Measurements from ENCODE around the gene DNAJB5.
"Not testable (repeated sequence)": the region's sequence is repeated elsewhere in the genome, so short reads cannot be mapped to it uniquely, and the experiment has no call there.

DNAJB5 gene

DNA sequence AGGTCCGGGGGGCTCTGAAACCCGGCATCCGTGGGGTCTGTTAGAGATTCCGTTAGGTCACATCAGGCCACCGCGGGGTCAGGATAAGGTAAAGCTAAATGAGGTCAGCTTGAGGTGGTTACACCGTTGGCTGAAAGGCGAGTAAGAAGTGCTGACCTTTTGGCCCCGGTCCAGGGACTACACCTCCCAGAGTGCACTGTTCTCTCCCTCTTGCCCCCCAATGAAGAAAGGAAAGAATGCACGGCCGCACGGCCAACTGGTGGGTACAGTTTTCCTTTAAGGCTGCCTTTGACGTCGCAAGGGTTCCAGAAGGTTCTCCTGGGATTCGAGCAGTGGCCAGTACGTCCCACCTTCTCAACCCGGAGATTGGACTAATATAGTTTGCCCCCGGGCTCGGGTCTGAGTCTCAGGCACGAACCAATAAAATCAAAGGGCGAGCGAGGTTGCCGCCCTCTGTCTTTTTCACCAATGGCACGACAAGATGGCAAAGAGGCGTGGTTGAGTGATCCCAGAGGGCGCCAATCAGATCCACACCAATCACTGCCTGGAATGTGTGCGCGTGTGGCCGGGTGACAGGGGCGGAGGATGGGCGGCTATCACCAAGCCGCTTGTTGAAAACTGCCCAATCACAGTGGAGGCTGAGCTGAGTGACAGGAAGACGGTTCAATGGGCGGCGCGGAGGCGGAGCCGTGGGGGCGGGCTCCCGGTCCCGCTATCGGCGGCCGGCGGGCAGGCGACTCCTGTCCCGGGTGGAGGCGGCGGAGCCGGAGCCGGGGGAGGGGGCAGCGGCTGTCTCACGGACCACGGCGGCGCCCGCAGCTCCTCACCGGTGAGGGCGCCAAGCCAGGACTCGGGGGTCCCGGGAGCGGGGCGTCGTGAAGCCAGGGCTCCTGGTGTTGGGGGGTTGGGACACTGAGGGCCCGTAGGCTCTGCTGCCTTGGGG is at the start of gene DNAJB5:
DNAJB5 (plus strand) TSS at position 743 of the 943 bp plus-strand sequence. CDS start 886 bp downstream, outside the sequence.
- peak; percentile 98 for DNase-seq

DNA sequence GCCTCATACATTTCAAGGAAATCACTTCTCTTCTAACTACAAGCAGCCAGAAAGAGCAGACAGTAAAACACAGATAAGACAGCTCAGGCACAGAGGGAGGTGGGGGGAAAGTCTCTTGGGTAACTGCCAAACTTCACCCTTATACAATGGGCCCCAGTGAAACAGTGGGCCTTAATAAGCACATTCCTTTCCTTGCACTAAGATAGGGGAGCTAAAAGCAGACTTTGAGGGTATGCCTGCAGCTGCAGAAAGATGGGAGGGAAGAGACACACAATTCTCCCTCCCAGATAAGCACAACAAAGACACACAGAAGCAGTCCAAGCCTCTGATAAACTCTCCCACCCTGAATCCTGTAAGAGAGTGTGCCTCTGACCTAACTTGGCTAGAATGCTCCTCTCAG is 49.6 kb upstream of the DNAJB5 start:
- DNase-seq, result not testable (repeated sequence)

DNA sequence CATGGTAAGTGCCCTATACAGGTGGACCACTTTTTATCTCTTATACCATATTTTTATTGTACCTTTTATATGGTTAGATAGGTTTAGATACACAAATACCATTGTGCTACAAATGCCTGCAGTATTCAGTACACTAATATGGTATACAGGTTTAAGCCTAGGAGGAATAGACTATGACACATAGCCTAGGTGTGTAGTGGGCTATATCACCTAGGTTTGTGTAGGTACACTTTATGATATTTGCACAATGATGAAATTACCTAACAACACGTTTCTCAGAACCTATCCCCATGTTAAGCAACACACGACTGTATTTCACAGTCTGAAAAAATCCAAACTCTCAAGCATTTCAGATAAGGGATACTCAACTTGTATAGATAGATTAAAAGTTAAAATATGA is 41.1 kb upstream of the DNAJB5 start:
- no peak for DNase-seq

DNA sequence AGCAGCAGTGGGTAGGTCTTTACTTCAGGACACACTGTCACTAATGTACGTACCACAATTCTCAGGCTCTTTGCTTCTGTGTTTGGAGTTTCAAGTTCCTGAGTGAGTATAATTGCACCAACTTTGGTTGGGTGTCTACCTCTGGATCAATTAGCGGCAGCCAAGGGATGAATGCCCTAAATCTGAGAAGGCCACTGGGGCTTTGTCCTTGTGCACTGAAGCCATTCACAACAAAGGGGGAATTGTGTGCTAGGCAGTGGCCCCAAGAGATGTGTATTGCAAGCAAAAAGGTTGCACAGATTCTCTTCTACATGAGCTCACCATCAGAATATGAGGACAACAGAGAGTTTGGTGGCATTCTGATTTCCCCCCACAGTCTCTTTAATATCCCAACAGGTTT is 35.3 kb upstream of the DNAJB5 start:
- no peak for DNase-seq

DNA sequence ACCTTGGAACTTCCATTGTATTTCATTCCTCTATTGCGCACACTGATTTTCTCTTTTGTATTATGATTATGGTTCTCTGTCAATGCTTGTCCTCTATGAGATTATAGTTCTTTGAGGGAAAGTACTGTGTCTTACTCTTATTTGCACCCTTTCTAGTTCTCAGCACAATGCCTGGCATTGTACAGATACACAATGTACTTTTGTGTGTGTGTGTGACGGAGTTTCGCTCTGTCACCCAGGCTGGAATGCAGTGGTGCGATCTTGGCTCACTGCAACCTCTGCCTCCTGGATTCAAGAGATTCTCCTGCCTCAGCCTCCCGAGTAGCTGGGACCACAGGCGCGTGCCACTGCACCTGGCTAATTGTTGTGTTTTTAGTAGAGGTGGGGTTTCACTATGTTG is 33.5 kb upstream of the DNAJB5 start:
- DNase-seq, result not testable (repeated sequence)

DNA sequence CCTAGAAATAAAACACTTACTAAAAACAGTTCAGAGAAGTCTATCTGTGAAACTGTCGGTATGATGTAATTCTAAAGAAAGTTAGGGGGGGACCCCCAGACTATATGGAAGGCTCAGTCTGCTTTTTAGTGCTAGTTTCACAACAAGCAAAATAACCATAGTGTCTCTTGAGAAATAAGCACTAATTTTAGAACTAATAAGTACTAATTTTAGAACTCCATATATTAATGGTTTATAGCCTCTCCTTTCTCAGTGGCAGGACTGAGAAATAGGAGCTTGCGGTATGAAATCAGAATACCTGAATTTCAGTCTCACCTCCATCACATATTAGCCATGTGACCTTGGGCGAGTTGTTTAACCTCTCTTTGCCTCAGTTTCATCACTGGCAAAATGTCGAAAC is 32.9 kb upstream of the DNAJB5 start:
- DNase-seq, result no peak

DNA sequence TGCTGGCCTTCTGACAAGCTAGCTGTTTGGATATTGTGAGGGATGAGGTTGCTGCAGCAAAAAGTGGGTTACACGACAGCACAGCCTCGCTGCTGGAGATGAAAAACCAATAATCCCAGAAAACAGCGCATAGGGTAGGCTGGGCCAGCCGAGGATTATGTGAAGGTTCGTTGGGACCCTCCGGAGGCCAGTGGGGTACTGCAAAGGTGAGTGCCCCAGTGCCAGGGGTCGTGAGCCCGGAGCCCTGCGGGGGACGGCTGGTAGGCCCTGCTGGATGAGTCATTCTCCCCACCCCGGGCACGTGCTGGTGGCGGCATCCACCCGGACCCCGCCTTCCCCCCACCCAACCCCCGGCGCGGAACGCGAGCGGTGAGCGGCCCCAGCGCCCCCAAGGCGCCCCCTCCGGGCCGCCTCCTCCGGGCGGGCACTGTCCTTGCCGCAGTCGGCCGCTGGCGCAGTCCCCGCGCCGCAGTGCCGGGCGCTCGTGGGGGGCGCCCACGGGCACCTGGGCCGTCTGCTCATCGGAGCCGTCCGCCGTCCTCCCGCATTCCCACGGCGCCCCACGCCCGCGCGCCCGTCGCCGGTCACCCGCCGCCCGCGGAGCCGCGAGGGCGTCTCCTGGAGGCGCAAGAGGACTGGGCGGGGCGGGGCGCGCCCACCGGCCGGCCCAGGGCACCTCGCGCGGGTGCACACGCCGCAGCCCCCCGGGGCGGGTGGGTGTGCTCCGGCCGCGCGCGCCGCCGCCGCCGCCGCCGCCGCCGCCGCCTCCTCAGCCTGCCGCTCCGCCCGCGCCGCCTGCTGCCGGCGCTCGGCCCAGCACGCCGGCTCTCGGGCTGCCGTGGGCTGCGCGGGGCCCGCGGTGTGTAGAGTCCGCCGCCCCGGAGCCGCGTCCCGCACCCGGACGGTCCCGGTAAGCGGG is 31.8 kb upstream of the DNAJB5 start, which contains the start of gene PHF24:
PHF24 (plus strand) TSS at position 794 of the 919 bp plus-strand sequence. CDS start 13,014 bp downstream, outside the sequence.
- no peak for DNase-seq

DNA sequence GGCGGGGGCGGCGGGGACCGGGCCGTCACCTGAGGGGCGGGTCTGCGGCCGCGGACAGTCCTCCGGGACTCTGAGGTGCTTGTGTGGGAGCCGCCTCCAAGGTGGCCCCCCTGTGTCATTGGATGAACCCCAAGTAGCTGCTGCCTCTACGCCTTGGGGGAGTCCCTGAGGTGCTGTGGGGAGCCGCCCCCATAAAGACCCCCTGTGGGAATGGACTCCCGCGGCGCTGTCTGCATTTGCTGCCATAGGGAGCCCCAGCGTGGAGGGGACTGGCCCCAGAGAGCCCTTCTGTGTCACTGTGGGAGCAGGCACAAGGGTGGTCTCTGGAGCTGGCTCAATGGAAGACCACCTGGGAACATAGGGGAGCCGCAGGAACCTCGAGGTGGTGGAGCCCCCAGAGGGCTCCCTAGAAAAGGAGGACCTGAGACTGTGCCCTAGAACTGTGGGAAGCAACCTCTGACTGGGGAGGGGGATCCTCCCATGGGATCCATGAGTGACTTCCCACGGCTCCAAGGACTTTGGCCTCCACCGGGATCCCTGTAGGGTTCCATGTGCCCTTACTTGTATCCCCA is 31.0 kb upstream of the DNAJB5 start:
- no peak for DNase-seq

DNA sequence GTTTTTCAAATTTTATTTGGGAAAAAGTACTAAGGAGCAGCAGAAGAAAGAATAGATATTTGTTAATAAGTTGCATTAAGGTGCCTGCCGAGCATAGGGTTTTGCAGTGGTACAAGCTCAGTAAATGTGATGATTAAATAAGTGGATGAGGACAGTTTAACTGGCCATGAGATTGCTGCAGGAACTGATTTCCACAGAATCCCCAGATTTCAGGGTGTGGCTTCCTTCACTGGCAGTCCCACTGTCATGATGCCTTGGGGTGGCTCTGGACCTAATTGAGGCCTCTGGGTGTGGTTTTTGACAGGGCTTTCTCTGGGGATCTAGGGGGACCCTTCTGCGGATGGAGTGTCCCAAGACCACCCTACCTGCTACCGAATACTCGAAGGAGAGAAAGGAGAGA is 30.1 kb upstream of the DNAJB5 start:
- no peak for DNase-seq

DNA sequence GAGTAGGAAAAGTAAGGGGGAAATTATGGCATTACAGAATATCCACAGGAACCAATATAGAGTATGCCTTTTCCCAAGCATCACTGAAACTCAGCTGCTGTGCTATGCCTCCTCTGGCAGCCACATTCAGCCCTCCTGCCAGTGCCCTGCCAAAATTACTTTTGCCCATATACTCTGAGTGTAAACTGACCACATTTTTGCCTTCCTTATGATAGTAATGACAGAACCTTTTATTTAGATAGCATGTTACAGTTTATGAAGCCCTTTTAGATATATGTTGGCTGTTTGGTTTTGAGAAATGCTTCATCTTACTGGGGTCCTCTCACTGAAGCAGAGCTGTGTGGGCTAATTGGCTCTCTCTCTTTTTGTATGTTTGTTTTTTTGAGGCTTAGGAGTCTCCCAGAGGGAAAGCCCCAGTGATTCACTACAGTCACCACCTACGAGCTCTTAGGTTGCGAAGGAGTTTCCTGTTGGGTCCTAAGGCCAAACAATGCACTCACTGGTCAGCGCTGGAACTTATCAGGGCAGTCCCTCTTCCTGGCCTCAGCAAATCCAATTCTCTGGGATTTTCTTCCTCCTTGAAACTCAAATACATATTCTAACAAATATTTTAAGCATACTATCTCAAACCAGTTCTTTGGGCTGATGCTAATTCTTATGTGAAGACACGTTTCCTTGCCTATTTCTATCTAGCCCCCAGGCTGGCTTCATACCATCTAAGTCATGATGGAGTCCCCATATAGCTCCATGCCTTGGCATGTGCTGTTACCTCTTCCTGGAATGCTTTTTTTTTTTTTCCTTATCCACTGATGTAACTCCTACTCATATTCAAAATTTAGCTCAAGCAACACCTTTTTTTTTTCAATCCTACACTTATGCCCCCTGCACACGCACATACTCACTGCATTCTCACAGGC is 27.7 kb upstream of the DNAJB5 start:
- peak; percentile 48 for DNase-seq

DNA sequence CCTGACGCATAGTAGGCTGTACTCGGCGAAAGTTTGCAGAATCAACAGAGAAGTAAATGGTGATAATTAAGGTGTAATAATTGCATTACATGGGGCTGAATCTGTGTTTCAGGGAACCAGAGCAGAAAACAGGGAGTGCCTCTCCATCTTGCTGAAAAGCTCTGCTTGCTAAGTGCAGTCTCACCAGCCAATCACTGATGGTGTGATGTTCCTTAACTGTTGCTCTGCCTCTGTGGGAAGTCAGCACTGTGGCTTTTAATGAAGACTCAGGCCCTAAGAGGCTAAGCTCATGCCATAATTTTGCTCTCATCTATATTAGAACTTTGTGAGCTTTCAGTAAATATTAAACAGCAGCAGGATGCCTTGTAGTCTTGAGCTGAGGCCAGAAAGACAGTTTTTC is 27.0 kb upstream of the DNAJB5 start:
- no peak for DNase-seq

DNA sequence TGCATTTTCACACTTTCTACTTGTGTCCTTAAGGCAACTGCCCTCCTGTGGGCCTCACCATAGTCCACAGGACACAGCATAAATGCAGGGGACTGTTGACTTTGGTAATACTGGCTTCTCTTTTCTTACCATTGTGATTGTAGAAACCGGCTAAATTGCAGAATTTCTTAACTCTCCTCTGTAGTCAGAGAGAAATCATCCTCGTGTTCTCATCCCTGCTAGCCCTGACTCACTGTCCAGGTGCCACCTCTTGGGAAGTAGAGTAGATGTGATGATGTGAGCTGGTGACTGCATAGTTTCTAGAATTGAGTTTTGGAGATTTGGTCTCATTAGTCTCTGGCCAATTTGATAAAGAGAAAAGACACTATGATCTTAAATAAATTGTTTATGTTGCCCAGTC is 26.0 kb upstream of the DNAJB5 start:
- DNase-seq, result no peak

DNA sequence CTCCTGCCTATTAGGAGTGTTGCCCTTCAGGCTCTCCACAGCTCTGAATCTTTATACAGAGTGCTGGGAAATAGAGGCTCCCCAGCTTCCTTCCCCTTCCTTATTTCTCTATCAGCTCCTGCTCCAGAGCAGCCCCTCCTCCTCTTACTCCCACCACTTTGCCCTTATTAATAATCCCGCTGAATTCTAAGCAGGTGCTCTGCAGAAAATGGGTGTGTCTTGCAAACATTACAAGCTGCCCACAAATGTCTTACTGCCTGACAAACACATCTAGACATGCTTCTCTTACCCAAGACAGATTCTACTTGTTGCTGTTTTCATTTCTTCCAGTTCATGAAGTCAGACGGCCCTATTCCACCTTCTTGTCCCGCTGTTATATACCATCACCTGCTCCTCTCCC is 25.1 kb upstream of the DNAJB5 start:
- DNase-seq, result no peak

DNA sequence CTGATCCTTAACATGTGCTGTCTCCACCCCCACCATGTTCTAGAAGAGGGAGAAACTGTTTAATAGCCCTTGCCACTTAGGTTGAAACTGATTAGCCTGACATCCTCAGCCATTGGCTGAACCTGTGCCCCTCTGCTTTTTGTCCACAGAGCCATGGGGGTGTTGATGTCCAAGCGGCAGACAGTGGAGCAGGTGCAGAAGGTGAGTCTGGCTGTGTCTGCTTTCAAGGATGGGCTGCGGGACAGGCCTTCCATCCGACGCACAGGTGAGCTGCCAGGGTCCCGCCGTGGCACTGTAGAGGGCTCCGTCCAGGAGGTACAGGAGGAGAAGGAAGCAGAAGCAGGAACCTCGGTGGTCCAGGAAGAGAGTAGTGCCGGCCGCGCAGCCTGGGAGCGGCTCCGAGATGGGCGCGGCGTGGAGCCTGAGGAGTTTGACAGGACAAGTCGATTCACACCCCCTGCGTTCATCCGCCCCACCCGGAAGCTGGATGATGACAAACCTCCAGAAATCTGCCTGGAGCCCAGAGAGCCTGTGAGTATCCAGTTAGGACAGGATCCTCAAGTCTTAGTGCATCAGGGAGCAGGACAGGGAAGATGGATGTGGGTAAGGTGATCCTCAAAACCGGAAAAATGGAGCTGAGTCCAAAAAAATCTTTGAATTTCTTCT is 18.3 kb upstream of the DNAJB5 start:
- no peak for DNase-seq

DNA sequence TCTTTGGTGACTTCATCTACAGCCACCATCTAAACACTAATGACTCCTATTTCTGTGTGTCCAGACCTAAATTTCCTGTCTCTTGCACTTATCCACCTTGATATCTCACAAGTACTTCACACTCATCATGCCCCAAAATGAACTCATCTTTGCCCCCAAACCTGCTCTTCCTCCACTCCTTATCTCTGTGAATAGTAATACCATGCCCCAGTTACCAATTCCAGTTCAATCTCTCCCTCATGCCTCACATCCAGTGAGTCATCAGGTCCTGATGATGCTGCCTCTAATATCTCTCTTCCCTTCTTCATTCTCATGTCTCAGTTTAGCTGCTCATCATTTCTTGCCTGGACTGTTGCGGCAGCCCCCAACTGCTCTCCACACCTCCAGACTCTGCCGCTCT is 14.9 kb upstream of the DNAJB5 start:
- no peak for DNase-seq

DNA sequence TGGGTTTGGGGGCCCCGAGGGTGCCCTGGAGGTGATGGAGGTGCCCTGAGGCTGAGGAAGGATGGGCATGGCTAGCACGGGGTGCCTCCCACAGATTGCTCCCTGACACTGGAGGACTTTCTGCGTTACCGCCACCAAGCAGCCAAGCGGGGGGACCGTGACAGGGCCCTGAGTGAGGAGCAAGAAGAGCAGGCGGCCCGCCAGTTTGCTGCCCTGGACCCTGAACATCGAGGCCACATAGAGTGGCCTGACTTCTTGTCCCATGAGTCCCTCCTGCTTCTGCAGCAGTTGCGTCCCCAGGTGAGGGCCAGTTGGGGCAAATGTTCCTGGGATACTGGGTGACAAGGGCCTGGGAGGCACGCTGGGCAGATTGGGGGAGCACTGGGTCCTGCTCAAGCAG is 13.1 kb upstream of the DNAJB5 start:
- no peak for DNase-seq

DNA sequence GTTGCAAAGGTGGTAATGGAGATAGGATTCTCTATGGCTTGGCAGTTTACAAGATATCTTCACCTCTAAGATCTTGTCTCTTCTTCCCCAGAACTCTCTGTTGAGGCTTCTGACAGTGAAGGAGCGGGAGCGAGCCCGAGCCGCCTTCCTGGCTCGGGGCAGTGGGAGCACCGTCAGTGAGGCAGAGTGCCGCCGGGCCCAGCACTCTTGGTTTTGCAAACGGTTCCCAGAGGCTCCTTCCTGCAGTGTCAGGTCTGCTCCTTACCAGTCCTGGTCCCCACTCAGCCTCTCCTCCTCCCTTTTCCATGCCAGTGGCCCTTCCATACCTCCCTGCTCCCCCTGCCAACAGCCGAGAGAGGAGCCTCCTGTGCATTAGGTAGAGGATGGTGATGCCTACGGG is 12.6 kb upstream of the DNAJB5 start:
- DNase-seq, result no peak

DNA sequence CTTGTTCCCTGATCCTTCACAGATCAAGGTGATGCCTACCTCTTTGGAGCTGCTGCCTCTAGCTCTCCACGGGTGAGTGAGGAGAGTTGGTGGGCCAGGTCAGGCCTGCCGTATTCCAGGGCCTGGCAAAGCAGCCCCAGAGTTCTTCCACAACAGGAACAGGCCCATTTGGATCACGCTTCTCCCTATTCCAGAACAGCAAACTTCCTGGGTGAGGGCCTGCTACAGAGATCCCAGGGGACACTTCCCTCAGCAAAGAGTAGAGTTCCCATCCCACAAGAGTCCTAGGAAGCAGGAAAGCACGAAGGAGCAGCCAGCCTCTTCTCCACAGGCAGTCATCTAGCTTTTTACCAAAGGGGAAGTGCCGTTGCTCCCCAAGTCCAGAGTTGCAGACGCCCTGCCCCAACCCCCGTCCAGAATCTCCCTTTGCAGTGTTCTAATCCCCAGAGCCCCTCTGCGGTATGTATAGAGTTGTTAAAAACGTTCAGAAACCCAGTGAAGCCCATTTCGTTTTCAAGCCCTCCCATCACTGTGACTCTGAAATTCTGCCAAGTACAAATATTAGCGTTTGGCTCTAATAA is 9.3 kb upstream of the DNAJB5 start:
- DNase-seq, result no peak

DNA sequence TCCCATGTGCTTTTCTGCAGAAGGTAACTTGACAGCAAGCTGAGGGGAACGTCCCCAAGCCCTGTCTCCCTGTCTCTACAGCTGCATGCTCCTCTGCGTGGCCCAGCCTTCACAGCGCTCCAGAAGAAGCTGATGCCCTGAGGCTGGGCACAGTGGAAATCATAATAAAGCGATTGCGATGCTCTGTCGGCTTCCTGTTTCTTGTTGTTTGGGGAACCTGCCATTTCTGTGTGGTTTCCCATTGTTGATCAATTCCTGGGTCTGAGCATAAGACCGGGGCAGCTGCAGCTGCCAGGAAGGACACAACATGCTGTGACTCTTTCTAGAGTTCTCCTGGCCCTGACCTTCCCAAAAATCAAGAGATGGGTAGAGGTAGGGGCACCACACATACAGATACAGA is 7.2 kb upstream of the DNAJB5 start:
- DNase-seq, result no peak

DNA sequence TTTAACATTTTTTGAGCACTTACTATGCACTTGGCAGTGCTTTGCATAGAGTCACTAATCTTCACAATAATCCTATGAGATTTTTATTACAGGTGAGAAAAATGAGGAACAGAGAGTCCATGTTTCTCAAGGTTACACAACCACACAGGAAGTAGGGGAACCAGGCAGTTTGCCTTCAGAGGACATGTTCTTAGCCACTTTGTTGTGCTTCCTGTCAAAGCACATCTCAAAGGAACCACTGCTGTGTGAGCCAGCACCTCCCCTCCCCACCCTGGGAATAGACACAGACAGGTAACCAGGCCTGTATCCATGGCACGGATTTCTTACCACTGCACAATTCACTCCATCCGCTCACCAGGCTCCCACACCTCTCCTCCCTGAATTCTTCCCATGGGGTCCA is 6.3 kb upstream of the DNAJB5 start:
- no peak for DNase-seq

DNA sequence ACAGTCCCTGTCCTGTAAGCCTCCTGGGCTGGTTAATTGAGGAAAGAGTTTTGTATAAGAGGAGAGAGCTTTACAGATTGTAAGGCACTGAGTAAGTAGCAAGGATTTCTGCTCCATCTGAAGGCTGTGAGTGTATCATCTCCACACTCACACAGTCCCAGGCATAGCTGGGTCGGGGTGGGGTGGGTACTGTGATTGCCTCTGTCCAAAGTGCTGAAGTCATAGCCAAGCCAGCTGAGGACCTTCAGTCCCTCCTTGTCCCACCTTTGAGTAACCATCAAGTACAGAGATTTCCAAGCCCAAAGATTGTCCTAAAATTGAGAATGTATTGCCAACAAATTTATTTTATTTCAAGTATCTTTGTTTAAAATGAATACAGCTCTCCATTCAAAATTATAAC is 5.5 kb upstream of the DNAJB5 start:
- no peak for DNase-seq

All from kidney glomerular epithelial cell (primary cell).